Stimulated activated CD4-positive, alpha-beta T cell treated with anti-CD3 and anti-CD28 coated beads, Interleukin-4, amount 100 ng/mL, for 1 hour (primary cell): Measurements from ENCODE around the gene RAB11A.

Experiments used
- DNase-seq: peaks from one replicate; pipeline ENCODE4 v3.0.0-alpha.2; 2020

RAB11A gene

GRCh38 chr15:65888981-65889380 lies 19.7 kb downstream of the RAB11A start:
- DNase-seq = peak; percentile 20

- no peak for DNase-seq
Observed at GRCh38 chr15:65893060-65893459, 23.8 kb downstream of the RAB11A start.

GRCh38 chr15:65896236-65896635 lies 26.9 kb downstream of the RAB11A start:
- DNase-seq = no peak

- DNase-seq = no peak
Observed at GRCh38 chr15:65900488-65900887, 31.2 kb downstream of the RAB11A start.

GRCh38 chr15:65901336-65901735 lies 32.0 kb downstream of the RAB11A start:
- DNase-seq = no peak

GRCh38 chr15:65901836-65902235 lies 32.5 kb downstream of the RAB11A start:
- DNase-seq = no peak

- DNase-seq = no peak
Observed at GRCh38 chr15:65902373-65902772, 33.1 kb downstream of the RAB11A start.

- DNase-seq = no peak
Observed at GRCh38 chr15:65903296-65904073, 34.2 kb downstream of the RAB11A start.

- no peak for DNase-seq
Observed at GRCh38 chr15:65904301-65904700, 35.0 kb downstream of the RAB11A start.

- no peak for DNase-seq
Observed at GRCh38 chr15:65906396-65906795, 37.1 kb downstream of the RAB11A start.

GRCh38 chr15:65907661-65908060 lies 38.4 kb downstream of the RAB11A start:
- DNase-seq = no peak

- no peak for DNase-seq
Observed at GRCh38 chr15:65908876-65909275, 39.6 kb downstream of the RAB11A start.

- DNase-seq = no peak
Observed at GRCh38 chr15:65909831-65910230, 40.5 kb downstream of the RAB11A start.

GRCh38 chr15:65910341-65910740 lies 41.0 kb downstream of the RAB11A start:
- no peak for DNase-seq

- DNase-seq = no peak
Observed at GRCh38 chr15:65912235-65912634, 42.9 kb downstream of the RAB11A start.

- DNase-seq = no peak
Observed at GRCh38 chr15:65913631-65914199, 44.4 kb downstream of the RAB11A start.

- no peak for DNase-seq
Observed at GRCh38 chr15:65914386-65914785, 45.1 kb downstream of the RAB11A start.

GRCh38 chr15:65914981-65915925 lies 46.0 kb downstream of the RAB11A start:
- DNase-seq = no peak

- no peak for DNase-seq
Observed at GRCh38 chr15:65916041-65916663, 46.9 kb downstream of the RAB11A start.

- DNase-seq = peak; percentile 41
Observed at GRCh38 chr15:65916664-65917406, 47.5 kb downstream of the RAB11A start.

- no peak for DNase-seq
Observed at GRCh38 chr15:65917407-65917756, 48.1 kb downstream of the RAB11A start.

- DNase-seq = no peak
Observed at GRCh38 chr15:65917936-65918335, 48.6 kb downstream of the RAB11A start.
